SIG-M5 (cell line): ENCODE results near the gene TAF3.

Source experiments
- DNase-seq: peaks from one replicate; lab custom pipeline; 2025; lab: John Stamatoyannopoulos, UW

The TAF3 gene

DNA sequence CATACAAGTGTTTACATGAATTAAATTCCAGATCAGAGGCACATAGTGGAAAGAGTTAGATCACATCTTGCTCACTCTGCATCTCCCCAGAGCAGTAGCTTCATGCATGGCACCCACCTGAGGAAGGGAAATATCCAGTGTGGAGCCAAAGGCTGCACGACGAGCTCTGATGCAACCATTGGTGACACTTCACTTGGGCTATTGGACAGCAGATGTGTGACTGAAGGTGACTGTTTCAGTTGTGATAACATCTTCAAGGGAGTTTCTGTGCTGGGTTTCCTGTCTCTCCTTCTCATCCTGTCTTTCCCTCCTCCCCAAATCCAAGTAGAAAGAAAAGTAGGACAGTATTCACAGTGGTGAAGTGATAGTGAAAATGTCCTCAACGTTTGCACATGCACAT, 115.0 kb downstream of the TAF3 start:
- no peak for DNase-seq

DNA sequence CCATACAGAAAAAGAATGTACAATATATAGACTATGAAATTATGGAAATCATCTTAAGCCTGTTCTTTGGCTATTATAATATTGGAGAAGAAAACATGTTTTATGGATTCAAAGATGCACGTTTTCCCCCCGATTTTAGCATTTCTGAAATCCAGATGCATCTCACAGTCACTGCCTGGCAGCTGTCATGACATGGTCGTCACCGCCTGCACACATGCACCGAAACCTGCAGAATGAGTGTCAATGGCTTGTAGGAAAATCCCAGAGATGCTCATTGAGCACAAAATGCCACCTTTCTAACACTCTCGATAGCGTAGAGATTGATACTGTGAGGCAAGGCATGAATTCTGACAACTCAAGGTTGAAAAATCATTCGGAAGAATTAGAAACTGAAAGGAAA, 115.5 kb downstream of the TAF3 start:
- no peak for DNase-seq

DNA sequence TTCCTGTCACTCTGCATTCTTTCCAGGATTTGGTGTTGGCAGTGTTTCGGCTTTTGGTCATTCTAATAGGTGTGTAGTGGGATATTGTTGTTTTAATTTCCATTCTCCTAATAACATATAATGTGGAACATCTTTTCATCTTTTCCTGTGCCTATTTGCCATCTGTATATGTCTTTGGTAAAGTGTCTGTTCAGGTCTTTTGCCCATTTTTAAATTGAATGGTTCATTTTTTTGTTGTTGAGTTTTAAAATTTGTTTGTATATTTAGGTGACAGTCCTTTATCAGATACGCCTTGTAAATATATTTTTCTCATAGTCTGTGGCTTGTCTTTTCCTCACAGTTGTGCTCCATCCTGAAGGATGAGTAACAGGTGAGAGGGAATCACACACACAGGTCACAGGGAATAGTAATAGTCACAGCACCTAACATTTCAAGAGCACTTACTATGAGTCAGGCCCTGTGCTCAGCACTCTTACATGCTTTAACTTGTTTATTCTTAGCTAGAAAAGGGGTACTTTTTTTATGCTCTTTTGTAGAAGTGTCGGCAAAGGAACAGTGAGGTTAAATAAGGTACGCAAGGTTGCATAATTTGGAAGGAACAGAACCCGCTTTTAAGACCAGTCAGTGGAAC, 119.1 kb downstream of the TAF3 start:
- DNase-seq: no peak

DNA sequence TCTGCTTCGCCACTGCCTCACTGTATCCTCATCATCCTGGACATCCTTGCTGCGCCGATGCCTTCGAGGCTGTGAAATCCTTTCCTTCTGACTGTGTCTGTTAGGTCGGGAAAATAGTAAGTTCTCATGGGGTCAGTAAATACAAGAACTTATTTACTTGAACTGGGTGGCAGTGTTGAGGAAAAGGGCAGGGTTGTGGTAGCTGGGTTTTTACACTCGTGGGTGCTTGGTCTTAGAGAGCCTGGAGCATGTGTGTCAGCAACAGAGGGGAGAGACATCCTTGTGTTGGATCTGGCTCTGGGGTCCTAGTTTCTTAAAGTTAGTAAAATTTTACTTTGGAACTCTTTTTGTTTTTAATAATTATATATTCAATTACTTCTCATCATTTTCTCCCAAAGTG, 123.3 kb downstream of the TAF3 start:
- DNase-seq: no peak

DNA sequence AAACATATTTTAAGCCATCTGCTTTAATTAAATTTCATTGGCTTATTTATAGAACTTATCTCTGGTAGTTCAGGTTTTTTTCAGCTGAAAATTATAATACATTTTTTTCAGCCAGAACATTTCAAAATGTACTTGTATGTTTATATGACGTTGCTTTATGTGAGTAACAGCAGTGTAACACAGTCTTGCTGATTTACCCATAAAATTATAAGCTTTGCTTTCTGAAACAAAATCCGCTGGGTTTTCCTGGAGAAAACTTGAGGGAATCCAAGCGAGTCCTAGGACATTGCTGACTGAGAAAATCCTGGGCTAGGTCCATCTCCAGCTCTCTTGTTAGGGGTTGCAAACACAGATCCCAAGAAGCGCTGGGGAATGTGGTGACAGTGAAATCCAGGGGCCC, 124.0 kb downstream of the TAF3 start:
- DNase-seq: no peak

DNA sequence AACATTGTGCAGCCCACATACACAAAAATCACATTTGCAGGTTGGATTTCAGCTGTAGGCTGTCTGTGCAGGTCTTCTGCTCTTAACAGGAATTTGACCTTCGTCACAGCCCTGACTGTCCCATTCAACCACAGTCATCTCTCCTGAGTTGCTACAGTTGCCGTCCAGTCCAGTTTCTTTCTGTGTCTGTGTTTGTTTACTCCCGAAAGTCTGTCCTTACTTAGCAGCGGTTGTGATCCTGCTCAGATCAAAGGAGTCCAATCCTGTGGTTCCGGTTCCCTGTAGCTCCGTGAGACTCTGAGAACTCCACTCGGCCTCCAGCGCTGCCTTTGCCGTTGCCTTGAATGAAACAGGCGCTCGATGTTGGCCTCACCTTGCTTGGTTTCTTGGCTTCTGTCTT, 124.6 kb downstream of the TAF3 start:
- DNase-seq: no peak

DNA sequence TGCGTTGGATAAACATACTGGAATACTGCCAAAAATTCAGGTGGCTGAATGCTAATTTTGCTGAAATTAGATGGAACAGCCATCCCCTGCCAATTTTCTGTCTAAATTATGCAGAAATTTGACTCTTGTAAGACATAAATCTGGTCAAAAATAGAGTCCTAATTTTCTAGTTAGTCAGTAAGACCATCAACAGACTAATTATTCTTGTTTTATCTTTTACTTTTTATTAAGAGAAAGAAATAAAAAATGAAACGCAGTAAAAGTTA, 125.8 kb downstream of the TAF3 start:
- DNase-seq: no peak

DNA sequence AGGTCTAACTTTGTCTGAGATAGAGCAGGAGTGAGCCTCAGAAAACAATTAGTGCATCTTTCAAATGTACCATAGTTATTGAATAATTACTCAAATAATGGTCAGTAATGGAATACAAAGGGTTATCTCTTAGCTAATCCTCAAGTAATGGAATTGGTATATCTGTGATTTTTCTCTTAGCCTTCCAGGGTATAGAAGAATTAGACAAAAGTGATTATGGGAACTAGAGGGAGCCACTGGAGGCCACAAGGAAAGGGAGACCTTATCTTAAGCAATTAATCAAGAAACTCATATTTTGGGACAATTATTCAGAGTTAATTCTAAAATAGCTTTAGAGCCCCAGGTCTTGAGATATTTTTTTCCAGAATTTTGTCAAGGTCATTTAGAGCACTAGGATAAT, 126.2 kb downstream of the TAF3 start:
- DNase-seq: no peak

DNA sequence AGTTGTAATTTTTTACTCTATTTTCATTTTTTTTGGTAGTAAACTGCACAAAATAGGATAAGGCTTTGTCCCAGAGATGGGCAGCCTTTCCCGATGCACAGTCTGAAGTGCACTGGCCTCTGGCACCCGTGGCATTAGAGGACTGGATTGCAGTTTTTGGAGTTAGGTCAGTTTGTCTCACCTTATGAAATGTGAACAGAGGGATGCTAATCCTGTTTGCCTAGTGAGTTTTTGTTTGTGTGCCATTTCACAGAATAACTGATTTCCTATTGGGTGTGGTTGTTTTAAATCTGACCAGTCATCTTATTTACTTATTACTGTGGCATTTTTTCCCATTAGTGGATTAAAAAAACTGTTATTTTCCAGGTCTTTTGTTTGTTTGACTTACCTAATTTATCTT, 126.7 kb downstream of the TAF3 start:
- DNase-seq: no peak

DNA sequence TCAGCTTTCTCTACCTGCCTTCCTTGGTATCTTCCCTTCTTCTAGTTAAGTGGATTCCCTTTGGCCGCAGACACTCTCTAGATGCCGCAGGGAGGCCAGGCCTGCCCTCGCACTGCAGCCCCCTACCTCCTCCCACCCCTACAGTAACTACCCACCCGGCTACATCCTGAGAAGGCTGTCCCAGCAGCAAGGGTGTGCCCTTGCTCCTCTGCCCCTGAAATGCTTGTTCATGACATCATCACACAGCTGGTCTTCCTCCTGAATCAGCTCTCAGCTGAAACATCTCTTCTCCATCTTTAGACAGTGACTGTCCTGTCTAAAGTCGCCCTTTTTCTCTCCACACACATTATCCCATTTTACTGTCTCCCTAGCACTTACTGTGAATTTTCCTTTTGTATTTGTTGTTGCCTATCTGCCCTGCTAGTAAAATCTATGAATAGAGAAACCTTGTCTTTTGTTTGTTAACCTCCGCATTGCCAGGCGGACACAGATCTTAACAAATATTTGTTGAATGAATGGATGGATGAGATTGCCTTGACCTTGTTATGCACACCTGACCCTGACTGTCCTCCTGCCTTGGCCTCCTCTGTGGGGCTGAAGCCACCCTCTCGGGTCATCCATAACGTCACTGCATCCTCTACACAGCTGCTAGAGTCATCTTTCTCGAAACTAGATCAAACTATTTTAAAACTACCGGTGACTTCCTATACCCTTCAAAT, 127.3 kb downstream of the TAF3 start:
- DNase-seq: no peak

DNA sequence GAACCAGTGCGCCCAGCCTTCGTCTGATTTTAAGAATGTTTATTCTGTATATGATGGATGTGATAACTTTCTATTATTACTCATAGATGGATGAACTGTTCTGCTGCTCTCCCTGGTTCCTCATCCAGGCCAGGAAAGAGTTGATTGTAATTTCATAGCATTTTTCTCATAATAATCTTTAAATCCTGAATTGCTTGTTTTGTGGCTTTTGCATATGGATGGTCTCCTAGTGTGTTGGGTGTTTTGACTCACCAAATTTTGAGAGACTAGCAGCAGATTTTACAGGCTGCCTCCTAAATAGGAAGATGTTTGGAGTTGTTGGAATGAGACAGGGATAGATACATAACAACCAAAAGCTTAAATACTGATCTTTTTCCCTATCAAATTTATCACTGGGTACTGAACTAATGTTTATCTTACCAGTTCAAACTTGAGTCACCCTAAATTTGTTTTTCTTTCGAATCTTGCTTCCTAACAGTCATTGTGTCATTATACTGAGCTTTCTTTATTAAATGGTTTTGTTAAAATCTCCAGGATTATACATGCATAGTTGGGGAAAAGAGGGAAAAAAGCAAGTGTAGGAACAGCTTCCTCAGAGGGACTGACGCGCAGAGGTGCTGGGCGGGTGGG, 130.2 kb downstream of the TAF3 start:
- no peak for DNase-seq

DNA sequence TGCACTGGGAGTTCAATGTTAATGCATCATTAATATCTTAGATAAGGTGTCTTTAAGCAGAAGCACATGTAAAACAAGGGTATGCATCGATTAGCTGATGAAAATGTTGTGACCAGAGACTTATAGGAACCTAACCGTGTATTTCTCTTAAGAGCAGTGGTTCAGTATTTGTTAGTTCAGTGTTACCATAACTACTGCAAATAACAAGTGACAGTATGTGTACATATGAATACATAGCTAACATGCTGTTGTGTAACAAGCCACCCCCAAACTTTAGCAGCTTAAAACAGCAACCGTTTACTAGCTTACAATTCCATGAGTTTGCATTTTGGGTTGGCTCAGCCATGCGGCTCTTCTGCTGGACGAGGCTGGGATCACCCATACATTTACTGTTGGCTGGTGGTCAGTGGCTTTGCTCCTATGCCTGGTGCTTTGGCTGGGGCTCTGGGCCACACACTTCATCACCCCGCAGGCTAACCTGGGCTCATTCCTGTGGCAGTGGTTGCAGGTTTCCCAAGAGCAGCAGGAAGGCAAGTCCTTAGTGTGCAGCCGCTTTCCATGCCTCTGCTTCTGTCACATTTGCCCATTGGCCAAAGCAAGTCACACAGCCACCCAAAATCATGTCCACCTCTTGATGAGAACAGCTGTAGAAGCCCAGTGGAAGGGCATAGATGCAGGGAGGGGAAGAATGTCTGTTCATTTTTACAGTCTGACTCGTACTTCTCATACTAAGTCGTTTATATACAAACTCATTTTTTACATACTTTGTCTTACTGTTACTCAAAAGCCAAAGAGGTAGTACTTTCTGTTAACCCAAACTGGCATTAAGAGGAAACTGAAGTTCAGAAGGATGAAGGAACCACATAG, 132.9 kb downstream of the TAF3 start:
- DNase-seq: no peak

DNA sequence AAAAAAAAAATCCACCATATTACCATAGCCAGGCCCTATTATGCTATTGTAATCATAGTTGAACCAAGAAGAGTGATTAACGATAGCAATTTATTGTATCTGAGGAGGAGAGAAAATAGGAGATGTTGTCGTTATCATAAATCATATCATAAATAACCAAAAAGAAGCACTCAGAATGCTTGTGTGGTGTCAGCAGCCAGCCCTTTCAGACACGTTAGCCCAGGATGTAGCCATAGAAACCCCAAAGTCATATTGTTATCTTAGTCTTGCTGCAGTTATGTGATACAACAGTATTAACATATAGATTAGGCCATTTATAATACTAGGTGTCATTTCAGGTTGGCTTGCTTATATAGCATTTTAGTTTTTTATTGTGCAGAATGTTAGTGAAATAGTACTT, 134.0 kb downstream of the TAF3 start:
- DNase-seq: no peak

DNA sequence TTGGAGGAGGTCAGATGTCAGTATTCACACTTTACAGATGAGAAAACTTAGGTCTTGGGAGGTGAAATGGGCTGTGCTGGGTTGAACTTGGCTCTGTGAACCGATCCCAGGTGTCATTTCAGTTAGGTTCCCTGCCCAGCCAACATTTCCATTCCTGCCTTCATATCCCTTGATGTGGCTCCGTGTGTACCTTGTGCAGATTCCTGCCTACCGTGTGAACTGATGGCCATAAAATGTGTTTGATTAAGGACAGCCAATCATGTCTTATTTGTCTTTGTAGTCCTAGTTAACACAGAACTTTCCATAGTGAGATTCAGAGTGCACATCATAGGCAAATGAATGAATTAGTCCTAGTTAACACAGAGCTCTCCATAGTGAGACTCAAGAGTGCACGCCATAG, 135.1 kb downstream of the TAF3 start:
- no peak for DNase-seq

DNA sequence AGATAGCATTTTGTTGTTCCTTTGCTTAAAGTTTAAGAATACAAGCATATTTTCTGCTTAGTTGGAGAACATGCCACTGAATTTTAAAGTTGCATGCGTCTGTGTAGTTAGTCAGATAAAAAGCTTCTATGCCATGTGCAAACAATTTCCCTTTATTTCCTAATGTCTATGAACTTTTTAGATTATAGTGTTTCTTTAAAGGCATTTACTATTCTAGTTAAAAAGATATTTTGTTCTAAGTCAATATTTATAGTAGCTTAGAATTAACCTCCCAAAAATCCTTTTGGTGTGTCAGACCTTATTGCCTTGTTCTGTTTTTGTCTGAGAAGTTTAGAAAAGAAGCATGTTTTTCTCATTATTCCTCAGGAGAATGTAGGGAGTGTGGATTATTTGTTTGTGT, 137.1 kb downstream of the TAF3 start:
- DNase-seq: no peak

DNA sequence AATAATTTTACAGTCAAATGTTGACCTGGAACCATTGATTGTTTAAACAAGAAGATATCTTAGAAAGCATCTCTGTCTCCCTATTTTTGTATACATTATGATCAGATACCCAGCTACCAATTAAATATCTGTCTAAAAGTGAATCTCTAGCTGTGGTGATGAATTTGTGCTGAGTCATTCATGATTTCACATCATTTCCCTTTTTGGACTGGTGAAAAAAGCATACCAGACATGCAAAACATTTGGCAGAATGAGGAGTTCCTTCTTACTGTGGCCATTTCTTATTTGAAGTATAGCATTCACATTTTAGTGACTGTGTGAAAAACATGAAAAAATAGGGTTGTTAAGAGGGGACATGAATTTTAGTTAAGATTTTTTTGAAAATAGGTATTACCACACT, 138.2 kb downstream of the TAF3 start:
- DNase-seq: peak; percentile 35

DNA sequence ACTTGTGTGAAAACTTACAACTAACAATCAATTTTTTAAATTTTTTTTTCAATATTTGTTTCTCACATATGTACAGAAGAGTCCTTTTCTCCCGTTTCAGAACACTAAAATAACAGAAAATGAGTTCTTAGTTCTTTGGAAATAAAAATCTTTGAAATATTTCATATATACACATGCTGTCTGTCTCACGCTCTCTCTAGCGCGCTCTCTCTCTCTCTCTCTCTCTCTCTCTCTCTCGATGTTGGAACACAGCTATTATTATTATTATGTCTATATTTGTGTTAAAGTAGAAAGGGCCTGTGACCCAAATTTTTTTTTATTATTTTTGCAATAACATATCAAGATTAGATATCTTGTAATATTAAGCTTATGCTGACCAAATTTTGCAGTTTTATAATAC, 139.3 kb downstream of the TAF3 start:
- DNase-seq: no peak

DNA sequence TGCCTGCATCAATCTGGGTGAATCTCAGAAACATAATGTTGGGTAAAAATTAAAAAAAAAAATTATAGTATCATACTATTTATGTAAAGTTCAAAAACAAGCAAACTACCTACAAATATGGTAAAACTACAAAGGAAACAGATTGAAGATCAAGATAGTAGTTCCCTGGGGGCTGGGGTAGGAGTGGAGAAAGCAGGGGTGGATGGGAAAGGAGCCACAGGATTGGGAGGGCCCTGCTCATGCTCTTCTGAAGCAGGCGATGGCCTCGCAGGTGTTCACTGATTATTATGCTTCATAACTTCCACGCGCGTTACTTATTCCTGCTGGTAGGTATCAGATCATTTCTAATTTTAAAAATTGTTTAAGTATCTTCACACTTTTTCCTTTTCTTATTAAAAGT, 140.1 kb downstream of the TAF3 start:
- no peak for DNase-seq

DNA sequence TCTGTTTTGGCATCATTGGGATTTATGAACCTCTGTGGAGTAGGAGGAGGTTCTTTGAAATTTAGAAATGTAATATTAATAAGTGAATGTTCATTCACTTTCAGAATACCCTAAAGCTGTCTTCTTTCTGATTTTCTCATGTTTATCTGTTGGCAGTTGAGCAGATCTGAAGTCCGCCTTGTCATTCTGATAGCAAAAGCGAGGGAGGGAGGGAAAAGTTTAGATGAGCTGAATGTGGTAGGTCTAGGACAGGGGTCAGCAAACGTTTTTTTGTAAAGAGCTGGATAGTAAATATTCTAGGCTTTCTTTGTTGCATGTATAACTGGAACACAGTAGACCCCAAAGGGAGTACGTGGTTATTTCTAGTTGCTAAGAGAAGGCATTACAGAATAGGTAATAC, 141.8 kb downstream of the TAF3 start:
- no peak for DNase-seq

DNA sequence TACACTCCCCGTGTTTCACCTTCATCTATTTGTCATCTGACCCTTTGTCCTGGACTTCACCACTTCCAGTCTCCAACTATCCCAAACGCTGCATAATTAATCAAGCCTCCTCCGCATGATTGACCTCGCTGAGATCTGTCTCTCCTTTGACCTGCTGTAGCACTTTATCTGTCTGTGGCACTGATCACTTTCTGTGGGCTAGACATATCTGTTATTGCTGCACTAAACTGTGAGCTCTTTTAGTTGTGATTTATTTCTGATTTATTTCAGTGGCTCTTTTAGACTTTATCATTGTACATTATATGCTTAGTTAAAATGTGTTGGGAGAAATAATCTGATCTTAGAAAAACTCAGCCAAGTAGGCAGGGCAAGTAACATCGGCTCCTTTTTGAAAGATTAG, 144.3 kb downstream of the TAF3 start:
- DNase-seq: no peak

DNA sequence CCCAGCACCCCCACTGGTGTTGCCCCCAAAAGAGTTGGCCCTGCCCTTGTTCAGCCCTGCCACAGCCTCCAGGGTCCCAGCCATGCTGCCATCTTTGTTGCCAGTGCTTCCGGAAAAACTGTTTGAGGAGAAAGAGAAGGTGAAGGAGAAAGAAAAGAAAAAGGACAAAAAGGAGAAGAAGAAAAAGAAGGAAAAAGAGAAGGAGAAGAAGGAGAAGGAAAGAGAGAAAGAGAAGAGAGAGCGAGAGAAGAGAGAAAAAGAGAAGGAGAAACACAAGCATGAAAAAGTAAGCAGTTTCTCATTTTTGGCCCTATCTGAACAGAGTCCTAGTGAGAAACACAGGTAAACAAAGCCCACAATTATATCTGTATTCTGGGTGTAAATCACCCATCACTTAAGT, 147.2 kb downstream of the TAF3 start:
- DNase-seq: no peak

DNA sequence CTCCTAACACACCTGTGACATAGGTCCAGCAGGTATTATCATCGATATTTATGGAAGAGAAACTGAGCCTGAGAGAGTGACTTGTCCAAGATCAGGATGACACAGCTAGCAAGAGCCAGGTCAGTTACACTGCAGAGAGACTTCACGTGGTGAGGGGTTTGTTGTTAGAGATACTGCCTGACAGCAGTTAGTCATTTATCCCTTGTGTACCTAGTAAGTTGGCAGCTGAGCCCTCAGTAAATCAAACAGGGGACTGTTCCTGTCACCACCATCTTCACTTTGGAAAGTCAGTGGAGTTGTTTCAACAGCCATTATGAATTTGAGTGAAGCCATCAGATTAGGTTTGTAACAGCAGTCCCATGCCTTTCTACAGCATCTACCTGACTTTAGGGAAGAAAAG, 148.7 kb downstream of the TAF3 start:
- no peak for DNase-seq

DNA sequence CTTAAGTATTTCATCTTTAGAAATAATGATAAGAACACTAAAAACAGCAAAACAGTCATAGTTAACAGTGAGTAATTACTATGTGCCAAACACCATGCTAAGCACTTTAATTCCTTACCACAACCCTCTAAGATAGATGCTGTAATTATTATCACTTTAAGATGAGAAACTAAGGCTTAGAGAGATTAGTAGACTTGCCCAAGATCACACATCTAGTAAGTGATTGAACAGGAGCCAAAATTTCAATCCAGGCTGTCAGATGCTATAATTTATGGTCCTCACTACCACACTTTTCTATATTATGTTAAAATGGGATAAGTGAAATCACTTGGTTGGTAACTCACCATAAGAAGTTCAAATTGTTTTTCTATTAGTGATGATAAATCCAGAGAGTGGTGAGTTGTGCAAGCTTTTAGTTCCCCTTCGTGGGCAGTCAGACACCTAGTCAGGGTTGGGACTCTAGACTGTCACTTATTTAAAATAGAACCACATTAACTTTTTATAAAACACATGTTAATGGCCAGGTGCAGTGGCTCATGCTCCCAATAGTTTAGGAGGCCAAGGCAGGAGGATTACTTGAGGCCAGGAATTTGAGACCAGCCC, 150.3 kb downstream of the TAF3 start:
- no peak for DNase-seq
